Thymus (tissue), 11 donors: ENCODE results near the gene SLC41A3. TPM values are rescaled to one million over a fixed set of nuclear protein-coding genes. Genes with fewer than 3 reads are reported as not detected.

Experiments
- DNase-seq, 9 donors: peaks; one replicate each; pipeline ENCODE4 v3.0.0-alpha.2; 2013; ENCODE audit warnings: low spot score in 9 of 9, low read depth in 6 of 9, missing footprints in 1 of 9
- H3K27ac ChIP-seq, 2 donors: one replicate each; pipeline ENCODE4 v1.5.1; 2013; ENCODE audit warnings: control low read depth in 1 of 2, low read depth in 1 of 2, low read length in 1 of 2, mild to moderate bottlenecking in 1 of 2, moderate library complexity in 1 of 2
- H3K27me3 ChIP-seq, 2 donors: one replicate each; pipeline ENCODE4 v1.5.1; 2013; ENCODE audit warnings: low read length in 1 of 2; ENCODE audit not compliant: control insufficient read depth in 2 of 2, insufficient read depth in 1 of 2
- H3K36me3 ChIP-seq, 2 donors: one replicate each; pipeline ENCODE4 v1.5.1; 2013; ENCODE audit warnings: low read length in 1 of 2, mild to moderate bottlenecking in 1 of 2, moderate library complexity in 1 of 2; ENCODE audit not compliant: control insufficient read depth in 2 of 2, insufficient read depth in 2 of 2
- H3K4me1 ChIP-seq, 2 donors: one replicate each; pipeline ENCODE4 v1.5.1; 2013; ENCODE audit warnings: low read length in 2 of 2; ENCODE audit not compliant: control insufficient read depth in 2 of 2, insufficient read depth in 2 of 2
- H3K4me3 ChIP-seq, 2 donors: one replicate each; pipeline ENCODE4 v1.5.1; 2013; ENCODE audit warnings: low read length in 2 of 2, control low read depth in 1 of 2, mild to moderate bottlenecking in 1 of 2
- H3K9me3 ChIP-seq, 2 donors: one replicate each; pipeline ENCODE4 v1.5.1; 2013; ENCODE audit warnings: low read length in 1 of 2, mild to moderate bottlenecking in 1 of 2; ENCODE audit not compliant: control insufficient read depth in 2 of 2, insufficient read depth in 1 of 2
- WGBS: extraction: QIAGEN DNeasy Blood & Tissue Kit; methylation state at CpG from one replicate; pipeline ENCODE4 v1.1.7; 2013; 5-methylcytosine and 5-hydroxymethylcytosine counted together
- polyA plus RNA-seq: library from polyadenylated mRNA; stranded (reverse); fragments of 200-250 nt; gene quantifications from one replicate; pipeline ENCODE4 v1.2.3, GENCODE V29; 2013
- total RNA-seq: library from RNA; stranded (reverse); fragments of 120-200 nt; gene quantifications from one replicate; pipeline ENCODE4 v1.2.4, GENCODE V29; 2013
- donor health status: healthy.

Gene SLC41A3
- total and polyA plus RNA-seq, 2 donors: 31.3 to 33.5 TPM

DNA sequence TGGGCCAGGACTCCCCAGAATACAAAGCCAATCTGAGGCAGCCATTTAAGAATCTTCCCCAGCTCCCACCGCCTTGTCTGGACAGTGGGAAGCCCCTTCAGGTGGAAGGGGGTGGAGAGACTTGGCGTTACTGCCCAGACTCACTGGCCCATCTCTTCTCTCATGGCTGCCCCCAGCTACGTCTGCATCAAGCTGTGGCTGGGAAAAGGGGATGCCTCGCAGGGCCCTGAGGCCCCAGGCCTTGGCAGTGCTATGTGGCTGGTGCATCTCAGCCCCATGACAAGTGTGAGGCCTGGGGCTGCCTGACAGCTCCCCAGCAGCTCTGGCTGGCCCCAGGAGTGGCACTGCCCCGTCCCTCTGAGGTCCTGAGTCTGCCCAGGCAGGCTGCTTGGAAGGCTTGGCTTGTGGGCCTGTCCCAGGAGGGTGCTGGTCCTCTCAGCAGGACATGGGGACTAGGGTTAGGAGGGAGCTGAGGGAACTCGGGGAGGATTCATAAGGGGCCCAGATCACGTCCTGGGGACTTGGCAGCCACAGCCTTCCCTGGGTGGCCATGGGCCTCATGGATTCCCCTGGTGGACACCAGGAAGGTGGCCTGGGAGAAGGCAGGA is 20.2 kb upstream of the SLC41A3 start:
- Histone ChIP-seq H3K27ac (no peak overlapping the region), H3K27me3 (no peaks in the 10 kb centered on the region), H3K9me3 (peaks cover 0 to 8% of the 10 kb centered on the region in 2 donors), H3K4me3 (no peak overlapping the region), H3K36me3 (no peaks in the 10 kb centered on the region), H3K4me1 (peaks cover 9 to 17% of the 10 kb centered on the region in 2 donors)
- DNase-seq: no peak
- 94% methylated on average over 7 of the region's 7 CpGs for WGBS

DNA sequence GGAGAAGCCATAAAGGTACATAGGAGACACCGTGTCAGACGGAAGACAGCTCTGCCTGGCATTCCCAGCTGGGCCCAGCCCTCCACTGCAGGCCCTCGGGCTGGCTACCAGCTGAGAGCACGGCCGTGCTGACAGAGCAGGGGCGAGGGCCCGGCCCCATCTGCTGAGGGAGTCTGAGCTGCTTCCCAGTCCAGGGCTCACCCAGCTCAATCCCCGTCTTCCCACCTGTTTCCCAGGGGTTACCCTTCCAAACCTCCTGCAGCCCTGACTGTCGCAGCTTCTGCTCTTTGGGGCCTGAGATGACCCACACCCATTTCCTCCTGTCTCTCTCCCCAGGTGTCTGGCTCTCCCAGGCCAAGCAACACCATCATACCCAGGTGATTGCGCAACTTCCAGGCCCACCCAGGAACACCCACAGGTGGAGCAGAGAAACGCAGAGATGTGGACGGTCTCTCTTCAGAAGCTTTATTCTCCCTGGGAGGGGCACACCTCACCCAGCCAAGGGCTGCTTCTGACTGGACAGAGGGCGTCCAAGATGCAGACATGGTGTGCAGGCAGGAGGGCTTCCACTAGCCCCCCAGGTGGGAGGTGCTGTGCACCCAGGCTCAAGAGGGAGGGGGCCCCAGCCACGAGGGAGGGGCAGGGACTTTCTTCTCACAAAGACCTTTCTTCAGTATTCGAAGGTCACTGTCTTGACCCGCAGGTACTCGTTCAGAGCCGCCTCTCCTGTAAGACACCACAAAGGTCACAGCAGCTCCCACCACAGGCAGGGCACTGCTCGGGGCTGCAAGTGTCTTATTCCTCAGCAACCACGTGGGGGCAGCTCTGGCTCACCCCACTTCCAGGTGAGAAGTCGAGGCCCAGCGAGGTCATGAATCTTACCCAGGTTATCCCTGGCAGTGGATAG is 19.4 kb upstream of the SLC41A3 start:
- DNase-seq: no peak
- H3K27me3 ChIP-seq: no peaks in the 10 kb centered on the region
- peaks cover 0 to 8% of the 10 kb centered on the region in 2 donors for H3K9me3 ChIP-seq
- 86% methylated on average over 22 of the region's 22 CpGs for WGBS
- peaks cover 9 to 17% of the 10 kb centered on the region in 2 donors for H3K4me1 ChIP-seq
- no peaks in the 10 kb centered on the region for H3K36me3 ChIP-seq
- no peak overlapping the region for H3K27ac ChIP-seq
- no peak overlapping the region for H3K4me3 ChIP-seq

DNA sequence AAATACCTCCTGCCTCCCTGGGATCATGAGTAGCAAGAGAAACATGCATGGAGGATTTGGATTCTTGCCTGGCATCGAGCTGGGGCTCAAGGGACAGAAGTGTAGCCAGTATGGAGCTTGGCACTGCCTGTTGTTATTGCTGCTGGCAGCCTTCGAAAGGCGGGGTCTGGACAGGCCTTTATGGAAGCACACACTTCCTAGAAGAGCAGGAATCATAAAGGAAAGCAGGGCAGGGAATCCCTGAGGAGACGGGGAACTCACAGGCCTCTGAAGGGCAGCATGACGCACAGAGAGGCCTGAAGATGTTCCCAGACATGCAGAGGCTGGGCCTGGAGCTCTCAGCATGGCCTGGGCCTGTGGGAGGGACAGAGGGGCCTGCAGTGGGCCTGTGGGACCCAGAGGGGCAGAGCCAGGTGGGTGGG is 18.6 kb upstream of the SLC41A3 start:
- H3K27me3 ChIP-seq: no peaks in the 10 kb centered on the region
- H3K9me3 ChIP-seq: peaks cover 0 to 8% of the 10 kb centered on the region in 2 donors
- WGBS: 88% methylated on average over 5 of the region's 5 CpGs
- DNase-seq: no peak
- H3K4me3 ChIP-seq: no peak overlapping the region
- no peaks in the 10 kb centered on the region for H3K36me3 ChIP-seq
- peaks cover 7 to 9% of the 10 kb centered on the region in 2 donors for H3K4me1 ChIP-seq
- no peak overlapping the region for H3K27ac ChIP-seq

DNA sequence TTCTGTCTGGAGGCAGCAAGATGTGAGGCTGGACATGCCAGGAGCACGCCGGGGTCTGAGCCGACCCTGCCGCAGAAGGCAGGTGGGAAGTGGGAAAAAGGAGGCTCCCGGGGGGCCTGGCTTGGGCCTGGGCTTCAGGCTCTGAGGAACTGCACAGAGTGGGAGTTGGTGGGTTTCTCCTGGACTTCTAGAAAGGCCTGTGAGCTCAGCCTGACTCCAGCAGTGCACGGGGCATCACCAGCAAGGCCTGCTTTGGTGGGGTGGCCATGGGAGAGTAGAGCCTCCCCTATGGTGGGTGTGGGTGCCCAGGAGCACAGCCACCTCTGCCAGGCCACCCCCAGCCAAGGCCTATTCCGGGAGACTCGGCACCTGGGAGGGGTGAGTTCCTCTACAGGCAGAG is 18.1 kb upstream of the SLC41A3 start:
- H3K27ac ChIP-seq: no peak overlapping the region

DNA sequence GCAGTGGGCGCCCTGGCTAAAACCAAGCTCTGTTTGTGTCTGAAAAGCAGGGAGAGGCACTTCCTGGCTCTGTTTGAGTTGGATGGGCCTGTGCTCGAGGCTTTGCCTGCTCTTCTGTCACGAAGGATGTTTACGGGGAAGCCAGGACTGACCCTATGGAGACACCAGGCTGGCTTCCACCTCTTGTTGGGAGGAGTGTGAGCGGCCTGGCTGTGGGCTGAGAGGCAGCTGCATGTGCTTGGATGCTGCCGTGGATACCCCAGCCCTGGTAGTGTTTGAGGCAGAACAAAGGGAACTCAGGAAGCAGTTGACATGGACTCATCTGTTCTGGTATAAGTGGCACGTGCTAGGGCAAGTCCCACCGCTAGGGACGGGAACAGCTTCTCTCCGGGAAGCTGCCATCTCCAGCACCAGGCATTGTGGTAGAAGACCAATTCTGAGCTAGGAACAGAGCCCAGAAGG is 17.6 kb upstream of the SLC41A3 start:
- Histone ChIP-seq H3K4me1 (no peaks in the 10 kb centered on the region), H3K27me3 (no peaks in the 10 kb centered on the region), H3K4me3 (no peak overlapping the region), H3K9me3 (peaks cover 0 to 8% of the 10 kb centered on the region in 2 donors), H3K27ac (no peak overlapping the region), H3K36me3 (no peaks in the 10 kb centered on the region)
- 94% methylated on average over 10 of the region's 10 CpGs for WGBS
- no peak for DNase-seq

More for the DNA sequence above, 18.1 kb upstream of the SLC41A3 start:
- Histone ChIP-seq H3K36me3 (no peaks in the 10 kb centered on the region), H3K4me1 (peaks cover 2 to 4% of the 10 kb centered on the region in 2 donors), H3K4me3 (no peak overlapping the region), H3K9me3 (peaks cover 0 to 6% of the 10 kb centered on the region in 2 donors), H3K27me3 (no peaks in the 10 kb centered on the region)
- 88% methylated on average over 8 of the region's 8 CpGs for WGBS
- no peak for DNase-seq

DNA sequence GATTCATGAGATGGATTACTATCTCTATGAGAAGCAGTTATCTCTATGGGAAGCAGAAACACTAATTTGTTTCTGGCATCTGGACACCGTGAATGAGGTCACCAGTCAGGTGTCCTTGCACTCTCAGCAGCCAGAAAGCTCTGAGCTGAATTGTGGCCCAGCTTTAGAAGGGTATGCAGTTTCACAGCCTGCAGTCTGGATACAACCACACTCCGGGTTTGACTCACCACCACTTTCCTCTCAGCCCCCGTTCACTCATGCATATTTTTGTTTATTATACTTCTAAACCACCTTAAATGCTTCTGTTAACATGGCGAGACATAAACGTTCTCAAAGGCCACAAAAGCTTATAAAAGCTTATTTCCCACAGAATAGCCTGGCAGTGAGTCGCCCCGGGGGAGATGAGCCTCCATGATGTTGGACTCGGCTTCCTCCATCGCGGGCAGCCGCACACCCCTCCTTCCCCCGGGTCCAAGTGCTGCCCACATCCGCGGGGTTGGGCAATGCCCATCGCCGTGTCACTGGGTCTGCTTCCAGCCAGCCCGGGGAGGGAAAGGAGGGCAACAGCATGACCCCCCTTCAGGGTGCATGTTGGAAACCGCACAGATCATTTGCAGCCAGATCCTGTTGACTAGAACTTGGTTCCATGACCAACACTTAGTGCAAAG is 16.8 kb upstream of the SLC41A3 start:
- Histone ChIP-seq H3K4me3 (no peak overlapping the region), H3K9me3 (peaks cover 0 to 8% of the 10 kb centered on the region in 2 donors), H3K27ac (no peak overlapping the region), H3K27me3 (no peaks in the 10 kb centered on the region), H3K36me3 (no peaks in the 10 kb centered on the region), H3K4me1 (no peaks in the 10 kb centered on the region)
- WGBS: 92% methylated on average over 18 of the region's 18 CpGs
- DNase-seq: no peak

DNA sequence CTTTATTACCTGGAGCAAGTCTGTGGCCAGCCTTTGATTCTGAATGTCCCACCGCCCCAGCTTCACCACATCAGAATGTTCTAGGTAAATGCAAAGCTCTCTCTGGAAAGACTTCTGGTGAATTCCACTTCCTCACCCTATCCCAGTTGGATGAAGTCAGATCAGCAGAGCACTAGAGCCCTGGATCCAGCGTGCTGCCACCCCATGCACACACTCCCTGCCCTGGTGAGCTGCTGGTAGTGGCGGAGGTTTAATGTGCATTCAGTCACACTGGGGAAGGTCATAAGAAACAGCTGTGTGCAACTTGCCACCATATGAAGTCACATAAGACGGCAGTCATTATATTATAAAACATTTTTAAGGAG is 16.3 kb upstream of the SLC41A3 start:
- H3K4me1 ChIP-seq: no peaks in the 10 kb centered on the region
- WGBS: 95% methylated on average over 4 of the region's 4 CpGs
- peaks cover 0 to 8% of the 10 kb centered on the region in 2 donors for H3K9me3 ChIP-seq
- no peak for DNase-seq
- no peak overlapping the region for H3K27ac ChIP-seq
- no peak overlapping the region for H3K4me3 ChIP-seq
- no peaks in the 10 kb centered on the region for H3K36me3 ChIP-seq
- no peaks in the 10 kb centered on the region for H3K27me3 ChIP-seq

DNA sequence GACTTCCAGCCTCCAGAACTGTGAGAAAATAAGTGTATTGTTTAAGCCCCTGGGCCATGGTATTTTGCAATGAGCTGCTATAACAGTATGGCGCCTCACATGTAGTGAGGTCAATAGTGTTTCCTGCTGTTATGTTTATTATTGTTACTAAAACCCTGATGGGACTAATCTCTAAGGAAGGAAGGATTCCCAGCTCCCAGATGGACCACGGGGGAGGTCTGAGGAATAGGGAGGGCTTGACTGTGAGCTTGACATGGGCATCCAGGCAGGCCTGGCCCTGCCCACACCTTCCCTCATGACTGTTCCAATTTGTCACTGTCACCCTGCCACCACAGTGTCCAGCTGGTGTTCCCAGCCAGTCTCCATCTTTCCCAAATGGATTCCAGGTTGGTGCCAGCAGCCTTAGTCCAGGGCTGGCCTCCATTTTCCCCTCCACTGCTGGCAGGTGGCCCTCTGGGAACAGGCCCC is 14.5 kb upstream of the SLC41A3 start:
- Histone ChIP-seq H3K36me3 (no peaks in the 10 kb centered on the region), H3K9me3 (peaks cover 0 to 8% of the 10 kb centered on the region in 2 donors), H3K4me3 (no peak overlapping the region), H3K27me3 (no peaks in the 10 kb centered on the region), H3K27ac (no peak overlapping the region), H3K4me1 (no peaks in the 10 kb centered on the region)
- no peak for DNase-seq
- WGBS: 97% methylated on average over 2 of the region's 2 CpGs

DNA sequence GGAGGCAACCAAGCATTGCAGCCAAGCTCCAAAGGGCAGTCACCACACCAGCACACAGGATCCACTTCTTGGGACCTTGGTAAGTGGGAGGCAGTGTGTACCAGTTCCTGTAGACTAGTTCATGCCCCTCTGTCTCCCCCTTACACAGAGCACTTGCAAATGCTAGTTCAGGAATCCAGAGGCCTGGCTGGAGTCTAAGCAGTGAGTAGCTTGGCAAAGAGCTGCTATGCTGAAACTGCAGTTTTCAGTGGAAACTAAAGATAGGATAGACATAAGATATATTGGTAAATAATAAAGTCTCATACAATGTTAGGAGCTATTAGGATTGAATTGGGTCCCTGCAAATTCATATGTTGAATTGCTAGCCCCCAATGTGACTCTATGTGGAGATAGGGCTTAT is 13.9 kb upstream of the SLC41A3 start:
- no peak overlapping the region for H3K4me3 ChIP-seq
- no peaks in the 10 kb centered on the region for H3K36me3 ChIP-seq
- no peak for DNase-seq
- H3K4me1 ChIP-seq: no peaks in the 10 kb centered on the region
- no peaks in the 10 kb centered on the region for H3K27me3 ChIP-seq
- peaks cover 0 to 8% of the 10 kb centered on the region in 2 donors for H3K9me3 ChIP-seq
- H3K27ac ChIP-seq: no peak overlapping the region
